ENCODE measurements around the gene MAP2K5.

Gene MAP2K5

GRCh38 chr15:67735896-67736295, 193.4 kb downstream of the MAP2K5 start:
- no CpG with 5 or more reads among the region's 2 CpGs for WGBS (ENCODE audit: insufficient coverage, insufficient read length)
- Histone ChIP-seq H3K4me3 (ENCODE audit: low read length) (no peak overlapping the region), H3K9me3 (ENCODE audit: control insufficient read depth, insufficient read depth, low read length) (no peaks in the 10 kb centered on the region), H3K4me1 (ENCODE audit: control insufficient read depth, insufficient read depth, low read length) (peaks cover 3% of the 10 kb centered on the region; the same call in 1 of the 2 replicates), H3K27ac (ENCODE audit: low read length) (no peak overlapping the region), H3K27me3 (ENCODE audit: control insufficient read depth, insufficient read depth, low read length) (no peaks in the 10 kb centered on the region), H3K36me3 (ENCODE audit: control insufficient read depth, insufficient read depth, low read length) (no peaks in the 10 kb centered on the region)
- no peak for DNase-seq (ENCODE audit: low read depth, low spot score)

GRCh38 chr15:67736810-67737209, 194.3 kb downstream of the MAP2K5 start:
- H3K27ac ChIP-seq (ENCODE audit: low read length) = no peak overlapping the region
- H3K36me3 ChIP-seq (ENCODE audit: control insufficient read depth, insufficient read depth, low read length) = no peaks in the 10 kb centered on the region
- no peak overlapping the region for H3K4me3 ChIP-seq (ENCODE audit: low read length)
- H3K9me3 ChIP-seq (ENCODE audit: control insufficient read depth, insufficient read depth, low read length) = no peaks in the 10 kb centered on the region
- no peak for DNase-seq (ENCODE audit: low read depth, low spot score)
- no peaks in the 10 kb centered on the region for H3K27me3 ChIP-seq (ENCODE audit: control insufficient read depth, insufficient read depth, low read length)
- peaks cover 2% of the 10 kb centered on the region; the same call in 1 of the 2 replicates for H3K4me1 ChIP-seq (ENCODE audit: control insufficient read depth, insufficient read depth, low read length)
- WGBS (ENCODE audit: insufficient coverage, insufficient read length) = no CpG with 5 or more reads among the region's 2 CpGs

GRCh38 chr15:67738056-67738455, 195.6 kb downstream of the MAP2K5 start:
- Histone ChIP-seq H3K27me3 (ENCODE audit: control insufficient read depth, insufficient read depth, low read length) (no peaks in the 10 kb centered on the region), H3K4me3 (ENCODE audit: low read length) (no peak overlapping the region), H3K27ac (ENCODE audit: low read length) (no peak overlapping the region), H3K36me3 (ENCODE audit: control insufficient read depth, insufficient read depth, low read length) (no peaks in the 10 kb centered on the region), H3K4me1 (ENCODE audit: control insufficient read depth, insufficient read depth, low read length) (no peaks in the 10 kb centered on the region), H3K9me3 (ENCODE audit: control insufficient read depth, insufficient read depth, low read length) (no peaks in the 10 kb centered on the region)
- no peak for DNase-seq (ENCODE audit: low read depth, low spot score)
- WGBS (ENCODE audit: insufficient coverage, insufficient read length) = no CpG with 5 or more reads among the region's 4 CpGs

- no peaks in the 10 kb centered on the region for H3K27me3 ChIP-seq (ENCODE audit: control insufficient read depth, insufficient read depth, low read length)
- no CpG with 5 or more reads among the region's 3 CpGs for WGBS (ENCODE audit: insufficient coverage, insufficient read length)
- no peak for DNase-seq (ENCODE audit: low read depth, low spot score)
- no peak overlapping the region for H3K27ac ChIP-seq (ENCODE audit: low read length)
- H3K9me3 ChIP-seq (ENCODE audit: control insufficient read depth, insufficient read depth, low read length) = no peaks in the 10 kb centered on the region
- no peaks in the 10 kb centered on the region for H3K4me1 ChIP-seq (ENCODE audit: control insufficient read depth, insufficient read depth, low read length)
- no peak overlapping the region for H3K4me3 ChIP-seq (ENCODE audit: low read length)
- H3K36me3 ChIP-seq (ENCODE audit: control insufficient read depth, insufficient read depth, low read length) = no peaks in the 10 kb centered on the region
Observed at GRCh38 chr15:67740405-67740804, 197.9 kb downstream of the MAP2K5 start.

GRCh38 chr15:67741308-67741707, 198.8 kb downstream of the MAP2K5 start:
- Histone ChIP-seq H3K27me3 (ENCODE audit: control insufficient read depth, insufficient read depth, low read length) (no peaks in the 10 kb centered on the region), H3K9me3 (ENCODE audit: control insufficient read depth, insufficient read depth, low read length) (no peaks in the 10 kb centered on the region), H3K27ac (ENCODE audit: low read length) (no peak overlapping the region), H3K4me3 (ENCODE audit: low read length) (no peak overlapping the region), H3K4me1 (ENCODE audit: control insufficient read depth, insufficient read depth, low read length) (no peaks in the 10 kb centered on the region), H3K36me3 (ENCODE audit: control insufficient read depth, insufficient read depth, low read length) (no peaks in the 10 kb centered on the region)
- no CpG with 5 or more reads among the region's 2 CpGs for WGBS (ENCODE audit: insufficient coverage, insufficient read length)
- no peak for DNase-seq (ENCODE audit: low read depth, low spot score)

- no peak overlapping the region for H3K4me3 ChIP-seq (ENCODE audit: low read length)
Observed at GRCh38 chr15:67743558-67743957, 201.1 kb downstream of the MAP2K5 start.

GRCh38 chr15:67744331-67745072, 202.0 kb downstream of the MAP2K5 start:
- WGBS (ENCODE audit: insufficient coverage, insufficient read length) = no CpG with 5 or more reads among the region's 1 CpG
- H3K4me3 ChIP-seq (ENCODE audit: low read length) = no peak overlapping the region

More at GRCh38 chr15:67743558-67743957, 201.1 kb downstream of the MAP2K5 start:
- Histone ChIP-seq H3K36me3 (ENCODE audit: control insufficient read depth, insufficient read depth, low read length) (no peaks in the 10 kb centered on the region), H3K27me3 (ENCODE audit: control insufficient read depth, insufficient read depth, low read length) (no peaks in the 10 kb centered on the region), H3K27ac (ENCODE audit: low read length) (no peak overlapping the region), H3K9me3 (ENCODE audit: control insufficient read depth, insufficient read depth, low read length) (no peaks in the 10 kb centered on the region), H3K4me1 (ENCODE audit: control insufficient read depth, insufficient read depth, low read length) (peaks cover 3% of the 10 kb centered on the region; the same call in 1 of the 2 replicates)
- no peak for DNase-seq (ENCODE audit: low read depth, low spot score)

GRCh38 chr15:67745073-67746006, 202.8 kb downstream of the MAP2K5 start:
- H3K36me3 ChIP-seq (ENCODE audit: control insufficient read depth, insufficient read depth, low read length) = no peaks in the 10 kb centered on the region
- no peak overlapping the region for H3K4me3 ChIP-seq (ENCODE audit: low read length)
- no peaks in the 10 kb centered on the region for H3K27me3 ChIP-seq (ENCODE audit: control insufficient read depth, insufficient read depth, low read length)
- no CpG with 5 or more reads among the region's 4 CpGs for WGBS (ENCODE audit: insufficient coverage, insufficient read length)
- H3K9me3 ChIP-seq (ENCODE audit: control insufficient read depth, insufficient read depth, low read length) = no peaks in the 10 kb centered on the region
- H3K27ac ChIP-seq (ENCODE audit: low read length) = no peak overlapping the region
- H3K4me1 ChIP-seq (ENCODE audit: control insufficient read depth, insufficient read depth, low read length) = peaks cover 6% of the 10 kb centered on the region; the same call in 1 of the 2 replicates
- no peak for DNase-seq (ENCODE audit: low read depth, low spot score)

More at GRCh38 chr15:67744331-67745072, 202.0 kb downstream of the MAP2K5 start:
- no peak overlapping the region for H3K27ac ChIP-seq (ENCODE audit: low read length)
- no peaks in the 10 kb centered on the region for H3K27me3 ChIP-seq (ENCODE audit: control insufficient read depth, insufficient read depth, low read length)
- H3K4me1 ChIP-seq (ENCODE audit: control insufficient read depth, insufficient read depth, low read length) = peaks cover 3% of the 10 kb centered on the region; the same call in 1 of the 2 replicates
- DNase-seq (ENCODE audit: low read depth, low spot score) = no peak
- H3K36me3 ChIP-seq (ENCODE audit: control insufficient read depth, insufficient read depth, low read length) = no peaks in the 10 kb centered on the region
- H3K9me3 ChIP-seq (ENCODE audit: control insufficient read depth, insufficient read depth, low read length) = no peaks in the 10 kb centered on the region

GRCh38 chr15:67746022-67746421, 203.5 kb downstream of the MAP2K5 start:
- Histone ChIP-seq H3K4me3 (ENCODE audit: low read length) (no peak overlapping the region), H3K9me3 (ENCODE audit: control insufficient read depth, insufficient read depth, low read length) (no peaks in the 10 kb centered on the region), H3K4me1 (ENCODE audit: control insufficient read depth, insufficient read depth, low read length) (peaks cover 6% of the 10 kb centered on the region; the same call in 1 of the 2 replicates), H3K27me3 (ENCODE audit: control insufficient read depth, insufficient read depth, low read length) (no peaks in the 10 kb centered on the region), H3K27ac (ENCODE audit: low read length) (no peak overlapping the region), H3K36me3 (ENCODE audit: control insufficient read depth, insufficient read depth, low read length) (no peaks in the 10 kb centered on the region)
- no peak for DNase-seq (ENCODE audit: low read depth, low spot score)
- no CpG with 5 or more reads among the region's 1 CpG for WGBS (ENCODE audit: insufficient coverage, insufficient read length)

GRCh38 chr15:67746450-67746849, 203.9 kb downstream of the MAP2K5 start:
- H3K9me3 ChIP-seq (ENCODE audit: control insufficient read depth, insufficient read depth, low read length) = no peaks in the 10 kb centered on the region
- no CpG with 5 or more reads among the region's 4 CpGs for WGBS (ENCODE audit: insufficient coverage, insufficient read length)
- no peaks in the 10 kb centered on the region for H3K36me3 ChIP-seq (ENCODE audit: control insufficient read depth, insufficient read depth, low read length)
- no peak overlapping the region for H3K27ac ChIP-seq (ENCODE audit: low read length)
- no peak overlapping the region for H3K4me3 ChIP-seq (ENCODE audit: low read length)
- no peak for DNase-seq (ENCODE audit: low read depth, low spot score)
- no peaks in the 10 kb centered on the region for H3K27me3 ChIP-seq (ENCODE audit: control insufficient read depth, insufficient read depth, low read length)
- peaks cover 6% of the 10 kb centered on the region; the same call in 1 of the 2 replicates for H3K4me1 ChIP-seq (ENCODE audit: control insufficient read depth, insufficient read depth, low read length)
